Measurements from ENCODE around the gene ARMC5. TPM values are rescaled to one million over a fixed set of nuclear protein-coding genes. Genes with fewer than 3 reads are reported as not detected.

The ARMC5 gene
- total and polyA plus RNA-seq, 12 donors = 2.9 to 37.9 (median 12.0) TPM

DNA sequence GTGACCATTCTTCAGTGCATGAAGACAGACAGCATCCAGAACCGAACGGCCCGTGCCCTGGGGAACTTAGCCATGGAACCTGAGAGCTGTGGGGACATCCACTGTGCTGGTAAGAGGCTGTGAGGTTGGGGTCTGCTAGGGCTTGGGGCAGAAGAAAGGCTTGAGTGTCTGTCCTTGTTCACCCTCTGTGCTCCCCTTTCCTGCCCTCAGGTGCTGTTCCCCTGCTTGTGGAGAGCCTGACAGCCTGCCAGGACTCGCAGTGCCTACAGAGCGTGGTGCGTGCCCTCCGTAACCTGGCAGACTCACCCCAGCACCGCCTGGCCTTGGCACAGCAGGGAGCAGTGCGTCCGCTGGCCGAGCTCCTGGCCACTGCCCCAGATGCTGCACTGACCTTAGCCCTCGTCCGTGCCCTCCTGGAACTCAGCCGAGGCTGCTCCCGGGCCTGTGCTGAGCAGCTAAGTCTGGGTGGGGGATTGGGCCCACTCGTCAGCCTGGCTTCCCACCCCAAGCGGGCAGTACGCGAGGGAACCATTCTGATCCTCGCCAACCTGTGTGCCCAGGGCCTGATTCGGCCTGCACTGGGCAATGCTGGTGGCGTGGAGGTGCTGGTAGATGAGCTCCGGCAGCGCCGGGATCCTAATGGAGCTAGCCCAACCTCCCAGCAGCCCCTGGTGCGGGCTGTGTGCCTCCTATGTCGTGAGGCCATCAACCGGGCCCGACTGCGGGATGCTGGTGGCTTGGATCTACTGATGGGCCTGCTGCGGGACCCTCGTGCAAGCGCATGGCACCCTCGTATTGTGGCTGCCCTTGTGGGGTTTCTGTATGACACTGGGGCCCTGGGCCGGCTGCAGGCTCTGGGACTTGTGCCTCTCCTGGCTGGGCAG lies 2.9 kb downstream of the ARMC5 start:
- TF ChIP-seq CTCF (IDR thresholded peaks at IDR 0.05) (no peak), POLR2A (IDR thresholded peaks at IDR 0.05) (no peak)
- DNase-seq = peak in 6 of 7 donors; percentile 53 to 77 (median 68)
- Histone ChIP-seq H3K27ac (peak overlapping the region in 2 of 5 donors; percentile 30 to 48), H3K4me3 (no peak overlapping the region), H3K36me3 (replicated peaks in 1 of 2) (peaks cover 0 to 47% of the 10 kb centered on the region in 2 donors), H3K27me3 (no peaks in the 10 kb centered on the region), H3K9me3 (replicated peaks in 1 of 3) (no peaks in the 10 kb centered on the region), H3K4me1 (replicated peaks in 1 of 2) (peaks cover 16 to 21% of the 10 kb centered on the region in 2 donors)
- WGBS, 4 donors = 82 to 90% (median 85%) methylated on average over 2 to 35 of the region's 35 CpGs
- intact Hi-C loops (cut with DNase I) = no loop called here

- 96 to 97% (median 97%) methylated on average over 18 to 36 of the region's 36 CpGs for WGBS, 4 donors
- no peak overlapping the region for H3K27ac ChIP-seq
- H3K36me3 ChIP-seq (replicated peaks in 1 of 2) = peaks cover 0 to 47% of the 10 kb centered on the region in 2 donors
- TF ChIP-seq CTCF (IDR thresholded peaks at IDR 0.05) = no peak
- TF ChIP-seq POLR2A (IDR thresholded peaks at IDR 0.05) = no peak
- peaks cover 7 to 13% of the 10 kb centered on the region in 2 donors for H3K4me1 ChIP-seq (replicated peaks in 1 of 2)
- no peaks in the 10 kb centered on the region for H3K27me3 ChIP-seq
- H3K9me3 ChIP-seq (replicated peaks in 1 of 3) = no peaks in the 10 kb centered on the region
- no peak overlapping the region for H3K4me3 ChIP-seq
- intact Hi-C loops (cut with DNase I) = no loop called here
- DNase-seq = peak in 3 of 7 donors; percentile 7 to 20 (median 10)
Observed at GRCh38 chr16:31464348-31464769, 5.1 kb downstream of the ARMC5 start.

- Histone ChIP-seq H3K9me3 (replicated peaks in 1 of 3) (no peaks in the 10 kb centered on the region), H3K4me1 (replicated peaks in 1 of 2) (peaks cover 7 to 13% of the 10 kb centered on the region in 2 donors), H3K27me3 (no peaks in the 10 kb centered on the region), H3K4me3 (no peak overlapping the region), H3K27ac (no peak overlapping the region), H3K36me3 (replicated peaks in 1 of 2) (peaks cover 0 to 47% of the 10 kb centered on the region in 2 donors)
- 92 to 95% (median 92%) methylated on average over 17 of the region's 17 CpGs for WGBS, 4 donors
- no peak for TF ChIP-seq POLR2A (IDR thresholded peaks at IDR 0.05)
- TF ChIP-seq CTCF (IDR thresholded peaks at IDR 0.05) = no peak
- peak in 1 of 7 donors; percentile 6 for DNase-seq
- intact Hi-C loops (cut with DNase I) = no loop called here
Observed at GRCh38 chr16:31464781-31465260, 5.5 kb downstream of the ARMC5 start.

DNA sequence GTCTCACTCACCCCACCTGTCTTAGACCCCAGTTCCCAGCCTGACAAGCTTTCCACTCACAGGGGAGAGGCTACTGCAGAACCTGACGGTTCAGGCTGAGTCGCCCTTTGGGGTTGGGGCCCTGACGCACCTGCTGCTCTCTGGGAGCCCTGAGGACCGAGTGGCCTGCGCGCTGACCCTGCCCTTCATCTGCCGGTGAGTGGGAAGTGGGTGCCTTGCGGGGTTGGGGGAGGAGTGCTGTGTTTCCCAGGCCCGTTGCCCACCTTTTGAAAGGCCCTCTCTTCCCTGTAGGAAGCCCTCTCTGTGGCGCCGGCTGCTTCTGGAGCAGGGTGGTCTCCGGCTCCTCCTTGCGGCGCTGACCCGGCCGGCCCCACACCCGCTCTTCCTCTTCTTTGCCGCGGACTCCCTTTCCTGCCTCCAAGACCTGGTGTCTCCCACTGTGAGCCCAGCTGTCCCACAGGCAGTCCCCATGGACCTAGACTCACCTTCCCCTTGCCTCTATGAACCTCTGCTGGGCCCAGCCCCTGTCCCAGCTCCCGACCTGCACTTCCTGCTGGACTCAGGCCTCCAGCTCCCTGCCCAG lies 6.6 kb downstream of the ARMC5 start:
- Histone ChIP-seq H3K27me3 (no peaks in the 10 kb centered on the region), H3K4me3 (no peak overlapping the region), H3K4me1 (replicated peaks in 1 of 2) (peaks cover 0 to 3% of the 10 kb centered on the region in 2 donors), H3K36me3 (replicated peaks in 1 of 2) (peaks cover 0 to 47% of the 10 kb centered on the region in 2 donors), H3K27ac (no peak overlapping the region), H3K9me3 (replicated peaks in 1 of 3) (no peaks in the 10 kb centered on the region)
- WGBS, 4 donors = 92 to 94% (median 93%) methylated on average over 13 to 20 of the region's 20 CpGs
- no peak for DNase-seq
- intact Hi-C loops (cut with DNase I) = no loop called here
- TF ChIP-seq POLR2A (IDR thresholded peaks at IDR 0.05) (no peak), CTCF (IDR thresholded peaks at IDR 0.05) (no peak)

Data from adrenal gland (tissue), 12 donors.